HG02610 (cell line): ENCODE data around the gene CXorf49.
A peak's percentile ranks its signal among the peaks of the same experiment; 100 is the strongest.
"Not testable (repeated sequence)": the region's sequence is repeated elsewhere in the genome, so short reads cannot be mapped to it uniquely, and the experiment has no call there.

Experiments
- ATAC-seq: cut with Tn5 transposase; IDR thresholded peaks from one replicate; pipeline ENCODE4 v1.9.1; 2021; ENCODE audit warnings: mild to moderate bottlenecking, moderate library complexity; ENCODE audit not compliant: unreplicated experiment

The CXorf49 gene

DNA sequence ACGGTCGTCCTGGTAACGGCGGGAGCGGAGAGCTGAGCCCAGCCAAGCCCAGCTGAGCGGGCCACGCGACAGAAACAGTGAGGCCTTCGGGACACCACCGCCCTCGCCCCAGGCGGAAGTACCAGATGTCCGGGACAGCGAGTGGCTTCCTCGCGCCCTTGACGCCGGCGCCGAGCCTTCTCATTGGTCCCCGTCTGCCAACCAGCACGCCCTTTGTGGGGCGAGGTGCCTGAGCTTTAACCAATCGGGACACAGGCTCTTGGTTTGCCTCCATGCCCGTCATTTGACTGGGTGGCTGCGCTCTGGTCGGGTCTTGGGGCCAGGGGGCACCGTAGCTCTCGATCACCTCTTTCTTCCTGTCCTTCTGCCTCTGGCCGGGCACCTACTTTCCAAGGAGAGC lies at the start of gene CXorf49:
Gene CXorf49 (minus strand): TSS at position 101 of the 400 bp plus-strand sequence. CDS start 134 bp downstream, outside the sequence.
- ATAC-seq: not testable (repeated sequence)

- ATAC-seq: not testable (repeated sequence)
Measured at GRCh38 chrX:71767134-71767533, 49.0 kb upstream of the CXorf49 start.

DNA sequence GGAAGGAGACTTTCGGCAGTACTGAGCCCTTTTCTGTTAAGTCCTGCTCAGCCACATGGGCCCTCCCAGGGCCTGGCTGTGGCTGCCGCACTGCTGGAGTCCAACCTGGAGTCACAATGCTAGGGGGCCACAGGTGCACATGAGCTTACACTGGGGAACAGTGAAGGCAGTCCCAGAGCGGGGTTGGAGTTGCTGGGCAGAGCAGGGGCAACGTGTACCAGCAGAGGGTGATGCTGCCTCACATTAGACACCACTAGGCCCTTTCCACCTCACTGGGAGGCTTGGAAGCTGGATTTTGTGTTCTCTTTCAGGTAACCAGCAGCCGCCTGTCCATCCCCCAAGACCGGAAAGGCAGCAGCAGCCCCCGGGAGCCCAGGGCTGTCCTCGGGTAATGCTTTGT lies 47.5 kb upstream of the CXorf49 start:
- not testable (repeated sequence) for ATAC-seq

GRCh38 chrX:71764832-71765231 lies 46.7 kb upstream of the CXorf49 start:
- ATAC-seq: not testable (repeated sequence)

GRCh38 chrX:71763049-71763448 lies 45.0 kb upstream of the CXorf49 start, which contains the start of gene CXorf49B:
Gene CXorf49B, plus strand, starts transcription at chrX:71763349. Its CDS starts 75 bp downstream, at chrX:71763424.
- ATAC-seq: not testable (repeated sequence)

- ATAC-seq: not testable (repeated sequence)
Measured at GRCh38 chrX:71760688-71761281, 42.7 kb upstream of the CXorf49 start.

- not testable (repeated sequence) for ATAC-seq
Measured at GRCh38 chrX:71720289-71720886, 2.3 kb upstream of the CXorf49 start.

- ATAC-seq: not testable (repeated sequence)
Measured at GRCh38 chrX:71719195-71719594, 1.1 kb upstream of the CXorf49 start.

- ATAC-seq: not testable (repeated sequence)
Measured at GRCh38 chrX:71716323-71716722, 1.8 kb downstream of the CXorf49 start.

DNA sequence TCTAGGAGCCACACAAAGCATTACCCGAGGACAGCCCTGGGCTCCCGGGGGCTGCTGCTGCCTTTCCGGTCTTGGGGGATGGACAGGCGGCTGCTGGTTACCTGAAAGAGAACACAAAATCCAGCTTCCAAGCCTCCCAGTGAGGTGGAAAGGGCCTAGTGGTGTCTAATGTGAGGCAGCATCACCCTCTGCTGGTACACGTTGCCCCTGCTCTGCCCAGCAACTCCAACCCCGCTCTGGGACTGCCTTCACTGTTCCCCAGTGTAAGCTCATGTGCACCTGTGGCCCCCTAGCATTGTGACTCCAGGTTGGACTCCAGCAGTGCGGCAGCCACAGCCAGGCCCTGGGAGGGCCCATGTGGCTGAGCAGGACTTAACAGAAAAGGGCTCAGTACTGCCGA lies 2.5 kb downstream of the CXorf49 start:
- not testable (repeated sequence) for ATAC-seq

GRCh38 chrX:71714064-71714463 lies 4.0 kb downstream of the CXorf49 start:
- not testable (repeated sequence) for ATAC-seq

DNA sequence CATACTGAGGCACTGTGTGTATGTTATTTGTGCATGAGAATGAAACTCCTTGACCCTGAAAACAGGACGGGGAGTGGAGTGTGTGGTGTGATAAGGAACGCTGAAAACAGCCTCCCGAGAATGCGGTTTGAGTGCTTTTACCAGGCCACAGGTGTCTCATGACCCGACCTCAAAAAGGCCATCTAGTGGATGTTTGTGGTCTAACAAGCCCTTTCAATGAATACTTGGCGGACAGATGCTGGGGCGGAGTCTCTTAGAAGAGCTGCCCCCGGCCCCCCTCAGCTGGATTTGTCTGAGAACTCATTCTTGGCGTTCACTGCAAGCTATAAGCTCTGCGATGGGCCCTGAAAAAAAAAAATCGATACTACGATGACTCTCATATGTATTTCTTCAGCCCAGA lies 15.2 kb downstream of the CXorf49 start:
- peak; percentile 59 for ATAC-seq

GRCh38 chrX:71699023-71699344 lies 19.1 kb downstream of the CXorf49 start:
- ATAC-seq: not testable (repeated sequence)

- not testable (repeated sequence) for ATAC-seq
Measured at GRCh38 chrX:71698299-71699022, 19.6 kb downstream of the CXorf49 start.

DNA sequence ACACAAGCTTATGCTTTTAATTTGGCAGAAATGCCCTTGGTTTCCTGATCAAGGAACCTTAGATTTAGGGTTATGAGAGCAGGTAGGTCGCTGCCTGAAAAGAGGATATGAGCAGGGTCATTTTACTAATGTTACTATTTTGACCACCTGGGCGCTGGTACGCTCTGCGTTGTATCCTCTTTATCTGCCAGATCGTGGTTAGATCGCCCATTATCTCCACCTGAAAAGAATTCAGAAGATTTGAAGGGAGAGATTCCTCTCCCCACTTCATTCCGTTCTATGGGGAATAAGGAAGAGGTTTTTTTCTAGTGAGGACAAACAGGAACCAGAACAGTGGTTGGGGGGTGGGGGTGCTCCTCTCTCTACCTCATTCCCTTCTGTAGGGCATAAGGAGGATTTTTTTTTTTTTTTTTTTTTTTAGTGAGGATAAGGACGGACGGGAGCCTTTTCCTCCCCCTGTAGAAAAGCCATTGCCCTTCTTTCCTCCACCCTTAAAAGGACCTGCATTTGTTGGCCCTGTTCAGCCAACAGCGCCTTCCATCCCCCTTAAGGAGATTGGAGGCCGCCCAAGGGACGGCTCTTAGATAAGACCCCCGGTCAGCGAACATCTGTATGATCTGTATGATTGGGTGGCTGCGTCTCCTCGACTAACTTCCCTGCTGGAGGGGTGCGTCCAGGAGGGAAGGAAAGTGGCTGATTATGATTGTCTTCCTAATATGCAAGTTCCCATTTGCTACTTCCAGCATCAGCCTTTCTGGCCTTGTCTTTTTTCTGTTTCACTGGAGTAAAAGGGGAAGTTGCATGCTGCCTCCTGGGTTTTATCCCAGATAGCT lies 20.4 kb downstream of the CXorf49 start:
- ATAC-seq: peak; percentile 40

GRCh38 chrX:71696641-71697465 lies 21.2 kb downstream of the CXorf49 start:
- ATAC-seq: peak; percentile 66

- ATAC-seq: no peak
Measured at GRCh38 chrX:71679575-71680207, 38.4 kb downstream of the CXorf49 start.

DNA sequence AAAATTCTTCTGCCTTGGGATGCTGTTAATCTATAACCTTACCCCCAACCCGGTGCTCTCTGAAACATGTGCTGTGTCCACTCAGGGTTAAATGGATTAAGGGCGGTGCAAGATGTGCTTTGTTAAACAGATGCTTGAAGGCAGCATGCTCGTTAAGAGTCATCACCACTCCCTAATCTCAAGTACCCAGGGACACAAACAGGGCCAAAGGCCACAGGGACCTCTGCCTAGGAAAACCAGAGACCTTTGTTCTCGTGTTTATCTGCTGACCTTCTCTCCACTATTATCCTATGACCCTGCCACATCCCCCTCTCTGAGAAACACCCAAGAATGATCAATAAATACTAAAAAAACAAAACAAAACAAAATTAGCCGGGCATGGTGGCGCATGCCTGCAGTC lies 40.9 kb downstream of the CXorf49 start:
- not testable (repeated sequence) for ATAC-seq

DNA sequence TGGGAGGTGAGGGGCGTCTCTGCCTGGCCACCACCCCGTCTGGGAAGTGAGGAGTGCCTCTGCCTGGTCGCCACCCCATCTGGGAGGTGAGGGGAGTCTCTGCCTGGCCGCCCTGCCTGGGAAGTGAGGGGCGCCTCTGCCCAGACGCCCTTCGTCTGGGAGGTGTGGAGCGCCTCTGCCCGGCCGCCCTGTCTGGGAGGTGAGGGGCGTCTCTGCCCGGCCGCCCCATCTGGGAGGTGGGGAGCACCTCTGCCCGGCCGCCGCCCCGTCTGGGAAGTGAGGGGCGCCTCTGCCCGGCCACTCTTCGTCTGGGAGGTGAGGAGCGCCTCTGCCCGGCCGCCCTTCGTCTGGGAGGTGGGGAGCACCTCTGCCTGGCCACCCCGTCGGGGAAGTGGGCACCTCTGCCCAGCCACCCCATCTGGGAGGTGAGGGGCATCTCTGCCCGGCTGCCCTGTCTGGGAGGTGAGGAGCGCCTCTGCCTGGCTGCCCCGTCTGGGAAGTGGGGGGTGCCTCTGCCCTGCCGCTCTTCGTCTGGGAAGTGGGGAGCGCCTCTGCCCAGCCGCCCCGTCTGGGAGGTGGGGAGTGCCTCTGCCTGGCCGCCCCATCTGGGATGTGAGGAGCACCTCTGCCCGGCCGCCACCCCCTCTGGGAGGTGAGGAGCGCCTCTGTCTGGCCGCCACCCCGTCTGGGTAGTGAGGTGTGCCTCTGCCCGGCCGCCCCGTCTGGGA lies 41.9 kb downstream of the CXorf49 start:
- ATAC-seq: not testable (repeated sequence)
